HCT116 (cell line): ENCODE results near the gene SBF1.

ENCODE experiments used
- CBX3 ChIP-seq: IDR thresholded peaks from 2 replicates; pipeline ENCODE4 v1.6.1; 2012; ENCODE audit warnings: low read depth
- CTCF ChIP-seq, 3 experiments: fragments of 200-600 bp in 1 of 3; sonication (generic) in 1 of 3; IDR thresholded peaks in 2 of 3; conservative IDR thresholded peaks in 1 of 3; 2 replicates each; pipeline ENCODE4 v1.5.1; 2012 to 2017; ENCODE audit warnings: low read depth in 2 of 3, low read length in 2 of 3, antibody characterized with exemption in 1 of 3, borderline replicate concordance in 1 of 3, control low read depth in 1 of 3, mild to moderate bottlenecking in 1 of 3, mixed read lengths in 1 of 3, mixed run types in 1 of 3, moderate library complexity in 1 of 3; ENCODE audit not compliant: insufficient read depth in 1 of 3
- JUND ChIP-seq: IDR thresholded peaks from 2 replicates; pipeline ENCODE4 v1.6.1; 2012
- POLR2A ChIP-seq: IDR thresholded peaks from 2 replicates; pipeline ENCODE4 v1.7.0; 2011; ENCODE audit warnings: borderline replicate concordance; ENCODE audit not compliant: insufficient read depth, insufficient read length; ENCODE audit errors: extremely low read depth
- POLR2AphosphoS5 ChIP-seq: IDR thresholded peaks from 2 replicates; pipeline ENCODE4 v1.6.1; 2011; ENCODE audit warnings: mild to moderate bottlenecking, low read depth, low read length, moderate library complexity
- SP1 ChIP-seq: IDR thresholded peaks from 2 replicates; pipeline ENCODE4 v1.6.1; 2012; ENCODE audit warnings: low read depth
- YY1 ChIP-seq: IDR thresholded peaks from 2 replicates; pipeline ENCODE4 v1.6.1; 2011; ENCODE audit warnings: low read length, low read depth, moderate library complexity, mild to moderate bottlenecking; ENCODE audit not compliant: insufficient replicate concordance; ENCODE audit errors: extremely low read depth

- TF ChIP-seq POLR2A (no peak), CTCF (IDR thresholded peaks at IDR 0.05 in 2 of 3, conservative IDR thresholded peaks at IDR 0.05 in 1 of 3; ENCODE audit: borderline replicate concordance in 1 of 3, insufficient read depth in 1 of 3, low read depth in 2 of 3, low read length in 2 of 3) (no peak), POLR2AphosphoS5 (no peak), YY1 (no peak), JUND (no peak), CBX3 (no peak), SP1 (no peak)
These were observed 10.4 kb downstream of the SBF1 start for GRCh38 chr22:50464451-50464850.
